Fibroblast of skin of scalp (primary cell): ENCODE measurements around the gene TMEM203.

Experiments used
- DNase-seq: peaks from one replicate; pipeline ENCODE4 v3.0.0-alpha.2; 2013

The TMEM203 gene

GRCh38 chr9:137229903-137230704 is 24.7 kb upstream of the TMEM203 start:
- no peak for DNase-seq

DNA sequence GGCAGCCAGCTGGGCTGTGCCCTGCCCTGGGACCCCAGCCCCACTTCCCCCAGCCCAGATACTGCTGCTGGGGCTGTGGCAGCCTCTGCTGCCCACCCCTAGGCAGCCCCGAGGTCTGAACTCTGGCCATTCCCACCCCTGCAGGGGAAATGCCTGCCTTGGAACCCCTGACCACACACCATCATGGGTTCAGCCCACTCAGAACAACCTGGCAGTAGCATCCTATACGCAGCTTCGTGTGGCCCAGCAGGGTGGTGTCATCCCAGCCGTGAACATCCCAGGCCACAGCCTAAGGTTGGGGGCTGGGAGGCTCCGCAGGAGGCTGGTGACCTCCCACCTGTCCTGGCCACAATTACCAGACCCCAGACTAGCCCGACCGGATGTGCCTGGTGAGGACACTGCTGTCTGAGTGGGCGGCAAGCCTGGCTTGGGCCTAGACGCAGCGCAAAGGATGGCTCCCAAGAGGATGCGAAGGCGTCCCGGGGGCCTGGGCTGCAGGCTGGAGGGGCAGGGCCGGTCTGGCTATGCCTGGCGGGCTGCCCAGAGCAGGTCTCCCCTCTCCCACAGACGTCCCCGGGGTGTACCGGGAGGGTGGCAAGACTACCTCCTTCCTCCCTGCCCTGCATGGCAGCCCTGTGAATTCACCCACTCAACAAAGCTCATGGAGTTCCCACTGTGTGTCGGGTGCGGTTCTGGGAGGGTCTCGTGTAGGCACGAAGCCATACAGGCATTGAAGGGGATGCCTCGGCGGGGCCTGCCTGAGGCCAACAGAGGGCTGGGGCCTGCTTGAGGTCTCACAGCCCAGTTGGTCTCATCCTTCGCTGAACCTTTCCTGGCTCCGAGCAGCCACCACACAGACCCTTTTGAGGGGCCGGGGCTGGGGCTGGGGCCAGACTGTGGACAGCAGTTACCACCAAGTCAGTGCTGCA is 23.8 kb upstream of the TMEM203 start:
- no peak for DNase-seq

DNA sequence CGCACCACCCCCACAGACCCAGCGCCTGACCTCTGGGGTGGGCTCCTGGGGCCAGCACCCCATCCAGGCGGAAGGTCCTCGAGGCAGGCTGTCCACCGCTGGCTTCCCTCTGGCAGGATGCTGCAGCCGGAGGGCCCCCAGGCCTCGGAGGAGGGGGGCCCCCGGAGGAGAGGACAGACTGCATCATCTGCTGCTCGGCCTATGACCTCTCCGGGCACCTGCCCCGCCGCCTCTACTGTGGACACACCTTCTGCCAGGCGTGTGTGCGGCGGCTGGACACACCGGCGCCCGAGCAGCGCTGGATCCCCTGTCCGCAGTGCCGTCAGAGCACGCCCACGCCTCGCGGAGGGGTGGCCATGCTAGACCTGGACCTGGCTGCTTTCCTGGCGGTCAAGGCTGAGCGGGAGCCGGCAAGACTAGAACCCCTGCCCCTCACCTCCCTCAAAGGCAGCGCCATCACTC is 23.1 kb upstream of the TMEM203 start:
- no peak for DNase-seq

GRCh38 chr9:137227853-137228505 is 22.5 kb upstream of the TMEM203 start:
- no peak for DNase-seq

DNA sequence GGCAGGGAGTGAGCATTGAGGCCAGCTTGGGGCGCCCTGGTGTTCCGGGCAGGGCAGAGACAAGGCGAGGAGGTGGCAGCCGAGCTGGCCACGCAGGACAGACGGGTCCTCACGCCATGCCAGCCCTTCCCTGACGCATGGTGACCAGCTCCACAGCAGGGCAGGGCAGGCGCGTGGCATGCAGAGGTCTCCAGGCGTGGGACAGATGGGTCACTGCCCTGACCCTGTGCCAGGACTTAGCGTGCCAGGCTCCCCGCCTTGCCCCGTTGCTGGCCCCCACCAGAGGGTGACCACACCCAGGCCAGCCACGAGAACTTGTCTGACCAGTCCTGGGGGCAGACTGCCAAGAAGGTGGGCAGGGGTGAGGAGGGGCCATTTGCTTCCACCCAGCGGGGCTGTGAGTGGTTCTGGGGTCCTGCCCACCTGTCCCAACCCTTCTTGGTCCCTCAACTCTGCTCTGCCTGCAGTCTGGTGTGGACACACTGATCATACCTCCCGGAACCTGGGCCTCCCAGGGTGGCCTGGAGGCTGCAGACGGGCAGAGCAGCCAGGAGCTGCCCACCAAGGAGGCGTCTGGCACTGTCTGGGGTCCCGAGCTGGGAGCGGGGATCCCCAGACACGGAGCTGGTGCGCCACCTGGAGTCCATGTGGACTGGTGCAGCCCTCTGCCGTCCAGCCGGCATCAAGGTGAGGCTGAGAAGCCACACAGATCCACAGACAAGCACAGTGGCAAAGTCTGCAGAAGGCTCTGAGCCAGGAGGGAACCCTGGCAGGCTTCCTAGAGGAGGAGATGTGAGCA is 21.8 kb upstream of the TMEM203 start, which contains the start of gene RNF224:
TSS of gene RNF224 (plus strand) at position 449 of the 799 bp plus-strand sequence. CDS start 834 bp downstream, outside the sequence.
- peak; percentile 61 for DNase-seq

DNA sequence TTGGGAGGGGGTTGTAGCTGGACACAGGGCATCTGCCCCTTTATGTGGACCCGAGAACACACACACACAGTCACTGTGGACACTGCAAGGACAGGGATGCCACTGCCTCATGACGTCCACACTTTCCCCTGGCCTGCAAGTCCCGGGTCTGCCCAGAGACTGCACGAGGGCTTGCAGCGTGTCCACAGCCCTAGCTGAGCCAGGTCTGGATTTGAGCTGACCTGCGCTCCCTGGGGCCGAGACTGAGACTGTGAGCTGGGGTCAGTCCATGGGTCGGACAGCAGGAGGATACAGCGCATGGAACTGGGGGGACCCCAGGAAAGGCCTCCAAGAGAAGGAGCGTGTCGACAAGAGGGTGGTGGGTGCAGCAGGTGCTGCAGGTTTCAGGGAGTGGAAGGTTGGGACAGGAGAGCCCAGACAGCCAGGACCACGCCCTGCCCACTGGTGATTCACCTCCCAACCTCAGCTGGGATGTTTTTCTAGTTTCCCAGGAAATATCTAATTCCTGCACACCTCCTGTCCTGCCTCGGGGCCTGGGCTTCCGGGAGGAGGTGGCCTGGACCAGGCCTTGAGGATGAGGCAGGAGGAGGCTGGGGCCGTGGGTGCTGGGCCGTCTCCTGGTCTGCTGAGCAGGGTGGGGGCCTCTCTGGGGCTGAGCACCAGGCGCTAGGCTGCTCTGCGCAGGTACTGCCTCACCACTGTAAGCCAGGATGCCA is 21.0 kb upstream of the TMEM203 start:
- no peak for DNase-seq

DNA sequence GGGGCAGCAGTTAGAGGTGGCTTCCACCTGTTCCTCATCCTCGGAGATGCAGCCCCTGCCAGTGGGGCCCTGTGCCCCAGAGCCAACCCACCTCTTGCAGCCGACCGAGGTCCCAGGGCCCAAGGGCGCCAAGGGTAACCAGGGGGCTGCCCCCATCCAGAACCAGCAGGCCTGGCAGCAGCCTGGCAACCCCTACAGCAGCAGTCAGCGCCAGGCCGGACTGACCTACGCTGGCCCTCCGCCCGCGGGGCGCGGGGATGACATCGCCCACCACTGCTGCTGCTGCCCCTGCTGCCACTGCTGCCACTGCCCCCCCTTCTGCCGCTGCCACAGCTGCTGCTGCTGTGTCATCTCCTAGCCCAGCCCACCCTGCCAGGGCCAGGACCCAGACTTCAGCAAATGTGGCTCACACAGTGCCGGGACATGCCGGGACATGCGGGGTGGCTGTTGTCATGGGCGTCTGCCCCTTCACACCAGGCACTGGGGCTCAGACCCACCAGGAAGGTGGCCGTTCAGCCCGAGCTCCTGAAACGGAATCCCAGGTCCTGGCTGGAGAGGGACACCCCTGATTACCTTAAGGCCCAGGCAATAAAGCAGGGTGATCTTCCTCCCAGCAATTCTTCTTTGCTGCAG is 20.4 kb upstream of the TMEM203 start:
- DNase-seq = no peak

DNA sequence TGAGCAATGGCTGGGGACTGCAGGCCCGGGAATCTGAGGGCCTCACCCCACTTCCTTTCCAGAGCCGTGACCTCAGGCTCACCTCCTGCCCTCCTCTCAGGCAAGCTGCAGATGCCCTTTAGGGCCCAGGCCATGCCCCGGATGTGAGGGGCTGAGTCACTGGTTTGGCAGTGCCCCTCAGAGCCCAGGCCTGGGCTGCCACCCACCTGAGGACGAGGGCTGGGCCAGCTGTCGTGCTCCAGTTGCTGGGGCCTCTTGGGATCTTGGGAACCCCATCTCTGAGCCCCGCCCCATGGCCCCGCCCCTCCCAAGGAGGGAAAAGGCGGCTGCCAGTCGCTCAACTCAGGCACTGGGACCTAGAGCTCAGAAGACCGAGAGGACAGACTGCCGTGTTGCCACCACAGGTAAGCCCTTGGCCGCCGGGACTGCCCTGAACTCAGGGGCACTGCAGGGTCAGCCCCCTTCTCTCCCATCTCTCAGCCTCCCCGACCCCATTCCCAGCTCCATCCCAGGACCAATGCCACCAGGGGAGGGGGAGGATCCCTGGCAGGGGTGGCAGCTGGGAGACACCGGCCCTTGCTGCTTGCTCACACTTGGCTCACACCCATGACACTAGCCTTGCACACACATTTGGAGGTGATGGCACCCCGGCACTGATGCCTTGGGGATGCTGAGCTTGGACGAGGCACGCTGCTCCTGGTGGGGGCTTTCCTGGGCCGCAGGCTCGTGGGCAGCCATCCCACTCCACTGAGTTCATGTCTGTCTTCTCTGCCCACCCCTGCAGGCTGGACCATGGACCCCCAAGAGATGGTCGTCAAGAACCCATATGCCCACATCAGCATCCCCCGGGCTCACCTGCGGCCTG is 19.6 kb upstream of the TMEM203 start, which contains the start of gene CYSRT1:
TSS of gene CYSRT1 (plus strand) at position 345 of the 865 bp plus-strand sequence. CDS start at position 793, 448 bp downstream.
- no peak for DNase-seq

DNA sequence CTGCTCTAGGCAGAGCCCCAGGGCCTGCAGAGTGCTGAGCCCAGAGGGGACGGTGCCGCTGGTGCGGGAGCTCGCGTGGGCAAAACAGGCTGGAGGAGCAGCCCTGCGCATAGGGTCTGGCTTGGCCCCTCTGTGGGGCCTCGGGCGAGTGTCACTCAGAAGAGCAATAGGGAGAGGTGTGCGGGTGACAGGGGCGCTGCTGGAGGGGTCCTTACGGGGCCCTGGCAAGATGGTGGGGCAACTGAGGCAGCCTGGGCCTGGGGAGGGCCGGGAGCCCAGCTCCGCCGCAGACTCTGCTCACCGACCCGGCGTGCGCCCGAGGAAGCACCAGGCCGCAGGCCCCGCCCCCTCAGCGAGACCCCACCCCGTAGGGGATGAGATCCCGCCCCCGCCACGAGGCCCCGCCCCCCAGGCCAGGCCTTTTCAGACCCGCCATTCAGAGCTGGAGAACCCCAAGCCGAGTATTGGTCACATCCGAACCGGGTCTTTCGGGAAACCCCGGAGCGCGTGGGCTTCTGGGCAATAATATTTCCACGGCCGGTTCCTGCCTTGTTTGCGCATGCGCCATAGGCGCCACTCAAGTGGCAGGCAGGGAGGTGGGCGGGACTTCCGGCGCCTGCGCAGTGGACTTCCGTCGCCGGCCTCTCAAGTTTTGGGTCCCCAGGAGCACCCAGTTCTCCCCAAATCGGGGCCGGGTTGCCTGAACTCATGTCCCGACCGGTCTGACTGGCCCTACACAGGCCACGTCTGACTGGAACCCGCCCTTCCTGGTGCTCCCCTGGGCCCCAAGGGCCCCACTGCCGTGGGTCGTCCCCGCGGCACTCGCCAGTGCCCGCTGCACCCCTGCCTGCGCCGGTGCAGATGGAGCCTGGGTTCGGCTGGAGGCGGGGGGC is 17.9 kb upstream of the TMEM203 start:
- peak; percentile 99 for DNase-seq

- no peak for DNase-seq
Measured at GRCh38 chr9:137222190-137223077, 17.0 kb upstream of the TMEM203 start, which contains the start of gene RNF208. TSS of gene RNF208 (minus strand) at chr9:137222240. CDS start at chr9:137221212, 1,028 bp downstream.

DNA sequence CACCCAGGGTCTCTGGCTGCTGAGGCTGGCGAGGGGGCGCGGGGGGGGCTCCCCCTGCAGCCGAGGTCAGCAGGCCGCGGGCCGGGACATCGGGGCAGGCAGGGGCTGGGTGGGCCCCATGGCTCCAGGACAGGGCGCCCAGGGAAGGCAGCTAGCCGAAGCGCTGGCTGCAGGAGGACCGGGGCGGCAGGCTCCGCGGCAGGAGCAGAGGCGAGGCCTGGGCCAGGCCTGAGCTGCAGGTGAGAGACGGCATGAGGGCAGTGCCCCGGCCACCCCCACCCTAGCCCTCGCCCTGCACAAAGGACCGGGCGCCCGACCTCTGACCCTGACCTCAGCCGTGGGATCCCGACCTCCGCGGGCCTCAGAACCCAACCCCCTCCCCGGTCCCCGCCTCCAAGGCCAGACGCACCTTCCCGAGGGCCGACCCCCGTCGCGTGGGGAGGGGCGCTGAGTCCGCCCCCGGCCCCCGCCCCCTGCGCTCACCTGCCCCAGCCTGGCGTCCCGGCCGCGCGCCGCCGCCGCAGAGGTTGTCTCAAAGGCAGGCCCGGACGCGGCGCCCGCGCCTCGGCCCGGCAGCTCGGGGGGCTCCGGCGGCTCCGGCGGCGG is 16.2 kb upstream of the TMEM203 start:
- DNase-seq = no peak

- no peak for DNase-seq
Measured at GRCh38 chr9:137221095-137221505, 15.7 kb upstream of the TMEM203 start.

DNA sequence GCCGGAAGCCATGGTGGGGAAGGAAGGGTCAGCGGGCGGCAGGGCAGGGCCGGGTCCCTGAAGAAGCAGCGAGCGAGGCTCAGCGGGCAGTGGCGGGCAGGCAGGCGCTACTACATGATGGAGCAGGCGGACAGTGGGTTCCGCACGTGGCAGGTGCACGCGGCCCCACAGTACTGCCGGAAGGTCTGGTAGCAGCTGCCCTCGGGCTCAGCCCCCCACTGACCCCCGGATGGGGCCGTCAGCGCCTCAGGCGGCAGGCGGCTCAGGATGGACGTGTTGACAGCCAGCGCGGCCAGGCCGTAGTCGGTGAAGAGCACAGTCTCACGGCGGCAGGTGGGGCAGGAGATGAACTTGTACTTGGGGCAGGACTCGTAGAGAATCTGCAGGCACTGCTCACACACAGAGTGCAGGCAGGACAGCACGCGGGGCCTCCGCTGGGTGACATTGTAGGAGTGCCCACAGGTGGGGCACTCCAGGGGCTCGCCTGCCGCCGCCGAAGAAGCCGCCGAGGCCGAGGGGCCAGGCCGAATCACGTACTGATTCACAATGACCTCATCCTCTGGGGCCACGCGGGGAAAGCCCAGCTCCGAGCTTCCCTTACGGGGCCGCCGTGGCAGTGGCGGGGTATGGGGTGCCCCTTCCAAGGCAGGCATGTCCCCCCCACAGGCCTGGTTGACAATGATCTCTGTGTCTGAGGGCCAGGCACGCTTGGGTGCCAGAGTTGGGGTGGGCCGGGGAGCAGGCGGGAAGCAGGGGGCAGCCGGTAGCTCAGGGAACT is 15.1 kb upstream of the TMEM203 start:
- DNase-seq = no peak

GRCh38 chr9:137219757-137220316 is 14.4 kb upstream of the TMEM203 start:
- no peak for DNase-seq

DNA sequence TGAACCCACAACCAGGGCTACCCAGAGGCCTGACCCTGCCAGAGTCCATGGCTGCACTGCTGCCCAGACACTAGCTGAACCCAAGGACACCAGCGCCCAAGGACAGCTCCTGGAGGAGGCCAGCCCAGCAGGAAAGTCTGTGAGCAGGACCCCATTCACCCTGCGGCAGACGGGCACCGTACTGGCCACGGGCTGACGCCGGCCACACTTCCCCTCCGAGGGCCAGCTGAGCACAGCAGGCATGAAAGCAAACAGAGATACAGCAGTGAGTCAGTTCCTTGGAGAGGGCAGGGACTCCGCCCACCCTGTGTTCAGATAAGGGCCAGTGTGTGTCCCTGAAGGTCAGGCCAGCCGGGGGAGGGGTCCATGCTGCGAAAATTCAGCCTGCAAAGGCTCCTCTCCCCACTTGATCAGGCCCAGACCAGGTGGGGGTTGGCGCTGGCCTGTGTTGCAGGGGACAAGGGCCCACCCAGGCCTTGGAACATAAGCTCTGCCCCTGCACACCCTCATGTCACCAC is 13.4 kb upstream of the TMEM203 start:
- DNase-seq = no peak
